NCI-H82 treated with DMSO at 0.1 percent for 48 hours (cell line): ENCODE measurements around the gene ANKRD62.
"Not testable (repeated sequence)": the region's sequence is repeated elsewhere in the genome, so short reads cannot be mapped to it uniquely, and the experiment has no call there.

Source experiments
- DNase-seq: peaks from one replicate; lab custom pipeline; 2025; ENCODE audit not compliant: unreplicated experiment; lab: John Stamatoyannopoulos, UW

ANKRD62 gene

GRCh38 chr18:12065397-12065796 lies 28.2 kb upstream of the ANKRD62 start:
- DNase-seq = no peak

- no peak for DNase-seq
Measured at GRCh38 chr18:12066910-12067511, 26.6 kb upstream of the ANKRD62 start.

- no peak for DNase-seq
Measured at GRCh38 chr18:12067671-12068070, 26.0 kb upstream of the ANKRD62 start.

- DNase-seq = not testable (repeated sequence)
Measured at GRCh38 chr18:12068316-12068949, 25.2 kb upstream of the ANKRD62 start.

- no peak for DNase-seq
Measured at GRCh38 chr18:12068950-12069320, 24.7 kb upstream of the ANKRD62 start.

- DNase-seq = not testable (repeated sequence)
Measured at GRCh38 chr18:12071066-12071465, 22.6 kb upstream of the ANKRD62 start.

- no peak for DNase-seq
Measured at GRCh38 chr18:12072996-12073395, 20.6 kb upstream of the ANKRD62 start.

GRCh38 chr18:12074736-12075135 lies 18.9 kb upstream of the ANKRD62 start:
- no peak for DNase-seq

- DNase-seq = no peak
Measured at GRCh38 chr18:12076424-12077140, 17.1 kb upstream of the ANKRD62 start.

- not testable (repeated sequence) for DNase-seq
Measured at GRCh38 chr18:12077994-12078393, 15.6 kb upstream of the ANKRD62 start.

GRCh38 chr18:12079491-12080237 lies 14.0 kb upstream of the ANKRD62 start:
- no peak for DNase-seq

GRCh38 chr18:12085136-12085535 lies 8.5 kb upstream of the ANKRD62 start:
- DNase-seq = no peak

GRCh38 chr18:12085786-12086185 lies 7.9 kb upstream of the ANKRD62 start:
- DNase-seq = no peak

- DNase-seq = no peak
Measured at GRCh38 chr18:12086249-12086648, 7.4 kb upstream of the ANKRD62 start.

- no peak for DNase-seq
Measured at GRCh38 chr18:12086677-12087470, 6.8 kb upstream of the ANKRD62 start.

GRCh38 chr18:12087471-12088025 lies 6.1 kb upstream of the ANKRD62 start:
- no peak for DNase-seq

- DNase-seq = no peak
Measured at GRCh38 chr18:12088096-12088495, 5.5 kb upstream of the ANKRD62 start.

- DNase-seq = no peak
Measured at GRCh38 chr18:12088731-12089375, 4.8 kb upstream of the ANKRD62 start.

- no peak for DNase-seq
Measured at GRCh38 chr18:12091538-12092141, 2.0 kb upstream of the ANKRD62 start.
